HEK293 (cell line): ENCODE measurements around the gene FAM89A.

Source experiments
- EGR2 ChIP-seq: fragments of 450-650 bp; formaldehyde crosslinking; IDR thresholded peaks from 2 replicates; pipeline ENCODE4 v1.5.1; 2016; ENCODE audit warnings: low read depth, missing biosample characterization, missing genetic modification characterization
- GLIS1 ChIP-seq: fragments of 450-650 bp; formaldehyde crosslinking; IDR thresholded peaks from 2 replicates; pipeline ENCODE4 v1.5.1; 2016; ENCODE audit warnings: missing biosample characterization, missing genetic modification characterization
- GLIS2 ChIP-seq: fragments of 450-650 bp; formaldehyde crosslinking; IDR thresholded peaks from 2 replicates; pipeline ENCODE4 v1.5.1; 2016; ENCODE audit warnings: missing biosample characterization, missing genetic modification characterization
- MZF1 ChIP-seq: fragments of 450-650 bp; formaldehyde crosslinking; IDR thresholded peaks from 2 replicates; pipeline ENCODE4 v1.5.1; 2017; ENCODE audit warnings: missing biosample characterization, missing genetic modification characterization, borderline replicate concordance
- OVOL3 ChIP-seq: fragments of 450-650 bp; formaldehyde crosslinking; IDR thresholded peaks from 2 replicates; pipeline ENCODE4 v1.5.1; 2016; ENCODE audit warnings: missing biosample characterization, missing genetic modification characterization
- TCF7L2 ChIP-seq: IDR thresholded peaks from 2 replicates; pipeline ENCODE4 v1.6.1; 2011; ENCODE audit warnings: low read depth, mild to moderate bottlenecking, inconsistent platforms, low read length, moderate library complexity, borderline replicate concordance
- WT1 ChIP-seq: fragments of 450-650 bp; formaldehyde crosslinking; IDR thresholded peaks from 2 replicates; pipeline ENCODE4 v1.5.1; 2016; ENCODE audit warnings: missing biosample characterization, missing genetic modification characterization
- ZNF138 ChIP-seq: fragments of 450-650 bp; formaldehyde crosslinking; IDR thresholded peaks from 2 replicates; pipeline ENCODE4 v1.5.1; 2016; ENCODE audit warnings: missing biosample characterization, missing genetic modification characterization, borderline replicate concordance
- ZNF140 ChIP-seq: fragments of 450-650 bp; formaldehyde crosslinking; IDR thresholded peaks from 2 replicates; pipeline ENCODE4 v1.5.1; 2016; ENCODE audit warnings: missing biosample characterization, missing genetic modification characterization
- ZNF174 ChIP-seq: fragments of 450-650 bp; formaldehyde crosslinking; IDR thresholded peaks from 2 replicates; pipeline ENCODE4 v1.5.0; 2017; ENCODE audit warnings: missing biosample characterization, mild to moderate bottlenecking, missing genetic modification characterization
- ZNF184 ChIP-seq: fragments of 450-650 bp; IDR thresholded peaks from 2 replicates; pipeline ENCODE4 v1.5.1; 2018; ENCODE audit warnings: missing biosample characterization, mild to moderate bottlenecking, missing genetic modification characterization
- ZNF19 ChIP-seq: fragments of 450-650 bp; formaldehyde crosslinking; IDR thresholded peaks from 2 replicates; pipeline ENCODE4; 2016; ENCODE audit warnings: missing biosample characterization, missing genetic modification characterization, low read depth
- ZNF2 ChIP-seq: fragments of 450-650 bp; formaldehyde crosslinking; IDR thresholded peaks from 2 replicates; pipeline ENCODE4 v1.5.1; 2016; ENCODE audit warnings: missing biosample characterization, missing genetic modification characterization
- ZNF223 ChIP-seq: fragments of 450-650 bp; formaldehyde crosslinking; IDR thresholded peaks from 2 replicates; pipeline ENCODE4 v1.5.1; 2016; ENCODE audit warnings: missing biosample characterization, missing genetic modification characterization
- ZNF335 ChIP-seq: fragments of 450-650 bp; formaldehyde crosslinking; conservative IDR thresholded peaks from 2 replicates; pipeline ENCODE4 v1.5.1; 2016; ENCODE audit warnings: missing biosample characterization, missing genetic modification characterization
- ZNF391 ChIP-seq: fragments of 450-650 bp; formaldehyde crosslinking; IDR thresholded peaks from 2 replicates; pipeline ENCODE4 v1.5.1; 2016; ENCODE audit warnings: low read depth, missing biosample characterization, missing genetic modification characterization, borderline replicate concordance
- ZNF394 ChIP-seq: fragments of 450-650 bp; formaldehyde crosslinking; IDR thresholded peaks from 2 replicates; pipeline ENCODE4 v1.5.1; 2016; ENCODE audit warnings: missing biosample characterization, missing genetic modification characterization, mild to moderate bottlenecking, moderate library complexity, borderline replicate concordance
- ZNF423 ChIP-seq: fragments of 450-650 bp; formaldehyde crosslinking; IDR thresholded peaks from 2 replicates; pipeline ENCODE4 v1.5.1; 2016; ENCODE audit warnings: missing biosample characterization, missing genetic modification characterization
- ZNF514 ChIP-seq: fragments of 450-650 bp; formaldehyde crosslinking; IDR thresholded peaks from 2 replicates; pipeline ENCODE4 v1.5.1; 2016; ENCODE audit warnings: missing biosample characterization, missing genetic modification characterization
- ZNF521 ChIP-seq: fragments of 450-650 bp; formaldehyde crosslinking; IDR thresholded peaks from 2 replicates; pipeline ENCODE4 v1.5.1; 2017; ENCODE audit warnings: missing biosample characterization, mild to moderate bottlenecking, missing genetic modification characterization
- ZNF529 ChIP-seq: fragments of 450-650 bp; formaldehyde crosslinking; IDR thresholded peaks from 2 replicates; pipeline ENCODE4 v1.5.1; 2017; ENCODE audit warnings: missing genetic modification characterization, missing biosample characterization; ENCODE audit not compliant: insufficient replicate concordance
- ZNF621 ChIP-seq: fragments of 450-650 bp; formaldehyde crosslinking; IDR thresholded peaks from 2 replicates; pipeline ENCODE4 v1.5.1; 2017; ENCODE audit warnings: missing biosample characterization, missing genetic modification characterization
- ZNF629 ChIP-seq: fragments of 450-650 bp; formaldehyde crosslinking; IDR thresholded peaks from 2 replicates; pipeline ENCODE4 v1.5.1; 2017; ENCODE audit warnings: missing biosample characterization, missing genetic modification characterization
- ZNF76 ChIP-seq: fragments of 450-650 bp; formaldehyde crosslinking; IDR thresholded peaks from 2 replicates; pipeline ENCODE4; 2016; ENCODE audit warnings: low read depth, missing biosample characterization, missing genetic modification characterization, borderline replicate concordance
- TF ChIP-seq, protein P1 (sequence below): fragments of 450-650 bp; formaldehyde crosslinking; IDR thresholded peaks from 2 replicates; pipeline ENCODE4 v1.5.1; 2016; ENCODE audit warnings: missing biosample characterization, missing genetic modification characterization, borderline replicate concordance
- TF ChIP-seq, protein P2 (sequence below): fragments of 450-650 bp; formaldehyde crosslinking; IDR thresholded peaks from 2 replicates; pipeline ENCODE4 v1.5.1; 2016; ENCODE audit warnings: missing biosample characterization, missing genetic modification characterization
- TF ChIP-seq, protein P3 (sequence below): fragments of 450-650 bp; formaldehyde crosslinking; IDR thresholded peaks from 2 replicates; pipeline ENCODE4 v1.5.1; 2016; ENCODE audit warnings: missing biosample characterization, missing genetic modification characterization
- TF ChIP-seq, protein P4 (sequence below): fragments of 450-650 bp; formaldehyde crosslinking; IDR thresholded peaks from 2 replicates; pipeline ENCODE4 v1.5.1; 2016; ENCODE audit warnings: missing biosample characterization, missing genetic modification characterization

The FAM89A gene

DNA sequence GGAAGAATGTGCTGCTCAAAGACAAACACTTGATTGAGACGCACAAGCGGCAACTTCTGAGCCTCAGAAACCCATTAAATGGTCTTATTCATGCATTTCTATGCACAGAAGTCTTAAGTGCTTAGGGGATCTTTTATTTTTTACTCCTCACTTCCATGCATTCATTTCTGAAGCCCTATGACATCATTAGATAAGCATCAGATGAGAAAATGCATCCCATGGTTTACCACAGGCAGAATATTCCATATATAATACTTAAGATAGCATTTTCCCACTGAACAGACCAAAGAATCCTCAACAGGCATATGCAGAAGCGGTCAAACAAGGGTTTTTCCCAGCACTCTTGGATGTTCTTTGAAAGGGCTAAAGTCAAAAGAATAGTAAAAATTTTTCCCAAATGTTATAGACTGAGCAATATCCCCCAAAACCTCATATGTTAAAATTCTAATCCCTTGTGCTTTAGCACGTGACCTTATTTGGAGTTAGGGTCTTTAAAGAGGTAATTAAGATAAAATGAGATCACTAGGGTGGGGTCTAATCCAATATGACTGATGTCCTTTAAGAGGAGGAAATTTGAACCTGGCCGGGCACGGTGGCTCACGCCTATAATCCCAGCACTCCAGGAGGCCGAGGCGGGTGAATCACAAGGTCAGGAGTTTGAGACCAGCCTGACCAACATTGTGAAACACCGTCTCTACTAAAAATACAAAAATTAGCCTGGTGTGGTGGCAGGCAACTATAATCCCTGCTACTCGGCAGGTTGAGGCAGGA, 22.6 kb upstream of the FAM89A start (continued):
- TF ChIP-seq, protein P1, sequence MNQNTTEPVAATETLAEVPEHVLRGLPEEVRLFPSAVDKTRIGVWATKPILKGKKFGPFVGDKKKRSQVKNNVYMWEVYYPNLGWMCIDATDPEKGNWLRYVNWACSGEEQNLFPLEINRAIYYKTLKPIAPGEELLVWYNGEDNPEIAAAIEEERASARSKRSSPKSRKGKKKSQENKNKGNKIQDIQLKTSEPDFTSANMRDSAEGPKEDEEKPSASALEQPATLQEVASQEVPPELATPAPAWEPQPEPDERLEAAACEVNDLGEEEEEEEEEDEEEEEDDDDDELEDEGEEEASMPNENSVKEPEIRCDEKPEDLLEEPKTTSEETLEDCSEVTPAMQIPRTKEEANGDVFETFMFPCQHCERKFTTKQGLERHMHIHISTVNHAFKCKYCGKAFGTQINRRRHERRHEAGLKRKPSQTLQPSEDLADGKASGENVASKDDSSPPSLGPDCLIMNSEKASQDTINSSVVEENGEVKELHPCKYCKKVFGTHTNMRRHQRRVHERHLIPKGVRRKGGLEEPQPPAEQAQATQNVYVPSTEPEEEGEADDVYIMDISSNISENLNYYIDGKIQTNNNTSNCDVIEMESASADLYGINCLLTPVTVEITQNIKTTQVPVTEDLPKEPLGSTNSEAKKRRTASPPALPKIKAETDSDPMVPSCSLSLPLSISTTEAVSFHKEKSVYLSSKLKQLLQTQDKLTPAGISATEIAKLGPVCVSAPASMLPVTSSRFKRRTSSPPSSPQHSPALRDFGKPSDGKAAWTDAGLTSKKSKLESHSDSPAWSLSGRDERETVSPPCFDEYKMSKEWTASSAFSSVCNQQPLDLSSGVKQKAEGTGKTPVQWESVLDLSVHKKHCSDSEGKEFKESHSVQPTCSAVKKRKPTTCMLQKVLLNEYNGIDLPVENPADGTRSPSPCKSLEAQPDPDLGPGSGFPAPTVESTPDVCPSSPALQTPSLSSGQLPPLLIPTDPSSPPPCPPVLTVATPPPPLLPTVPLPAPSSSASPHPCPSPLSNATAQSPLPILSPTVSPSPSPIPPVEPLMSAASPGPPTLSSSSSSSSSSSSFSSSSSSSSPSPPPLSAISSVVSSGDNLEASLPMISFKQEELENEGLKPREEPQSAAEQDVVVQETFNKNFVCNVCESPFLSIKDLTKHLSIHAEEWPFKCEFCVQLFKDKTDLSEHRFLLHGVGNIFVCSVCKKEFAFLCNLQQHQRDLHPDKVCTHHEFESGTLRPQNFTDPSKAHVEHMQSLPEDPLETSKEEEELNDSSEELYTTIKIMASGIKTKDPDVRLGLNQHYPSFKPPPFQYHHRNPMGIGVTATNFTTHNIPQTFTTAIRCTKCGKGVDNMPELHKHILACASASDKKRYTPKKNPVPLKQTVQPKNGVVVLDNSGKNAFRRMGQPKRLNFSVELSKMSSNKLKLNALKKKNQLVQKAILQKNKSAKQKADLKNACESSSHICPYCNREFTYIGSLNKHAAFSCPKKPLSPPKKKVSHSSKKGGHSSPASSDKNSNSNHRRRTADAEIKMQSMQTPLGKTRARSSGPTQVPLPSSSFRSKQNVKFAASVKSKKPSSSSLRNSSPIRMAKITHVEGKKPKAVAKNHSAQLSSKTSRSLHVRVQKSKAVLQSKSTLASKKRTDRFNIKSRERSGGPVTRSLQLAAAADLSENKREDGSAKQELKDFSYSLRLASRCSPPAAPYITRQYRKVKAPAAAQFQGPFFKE (tag by site-specific recombination): no peak
- TF ChIP-seq ZNF521 (tag by site-specific recombination): no peak
- no peak for TF ChIP-seq ZNF223 (tag by site-specific recombination)
- no peak for TF ChIP-seq ZNF423 (tag by site-specific recombination)
- no peak for TF ChIP-seq WT1 (tag by site-specific recombination)
- TF ChIP-seq EGR2: no peak
- no peak for TF ChIP-seq ZNF19 (tag by site-specific recombination)
- TF ChIP-seq TCF7L2: peak; percentile 66; the same call in 1 of the 2 replicates
- no peak for TF ChIP-seq ZNF140 (tag by site-specific recombination)
- no peak for TF ChIP-seq MZF1 (tag by site-specific recombination)
- TF ChIP-seq, protein P2, sequence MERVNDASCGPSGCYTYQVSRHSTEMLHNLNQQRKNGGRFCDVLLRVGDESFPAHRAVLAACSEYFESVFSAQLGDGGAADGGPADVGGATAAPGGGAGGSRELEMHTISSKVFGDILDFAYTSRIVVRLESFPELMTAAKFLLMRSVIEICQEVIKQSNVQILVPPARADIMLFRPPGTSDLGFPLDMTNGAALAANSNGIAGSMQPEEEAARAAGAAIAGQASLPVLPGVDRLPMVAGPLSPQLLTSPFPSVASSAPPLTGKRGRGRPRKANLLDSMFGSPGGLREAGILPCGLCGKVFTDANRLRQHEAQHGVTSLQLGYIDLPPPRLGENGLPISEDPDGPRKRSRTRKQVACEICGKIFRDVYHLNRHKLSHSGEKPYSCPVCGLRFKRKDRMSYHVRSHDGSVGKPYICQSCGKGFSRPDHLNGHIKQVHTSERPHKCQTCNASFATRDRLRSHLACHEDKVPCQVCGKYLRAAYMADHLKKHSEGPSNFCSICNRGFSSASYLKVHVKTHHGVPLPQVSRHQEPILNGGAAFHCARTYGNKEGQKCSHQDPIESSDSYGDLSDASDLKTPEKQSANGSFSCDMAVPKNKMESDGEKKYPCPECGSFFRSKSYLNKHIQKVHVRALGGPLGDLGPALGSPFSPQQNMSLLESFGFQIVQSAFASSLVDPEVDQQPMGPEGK: no peak
- TF ChIP-seq ZNF2 (tag by site-specific recombination): no peak
- 0 out of 2 replicates have a peak, but pooled peaks have one; percentile 34 for TF ChIP-seq ZNF184
- no peak for TF ChIP-seq ZNF621 (tag by site-specific recombination)
- no peak for TF ChIP-seq ZNF529 (tag by site-specific recombination)
- TF ChIP-seq ZNF514: no peak
- TF ChIP-seq, protein P3, sequence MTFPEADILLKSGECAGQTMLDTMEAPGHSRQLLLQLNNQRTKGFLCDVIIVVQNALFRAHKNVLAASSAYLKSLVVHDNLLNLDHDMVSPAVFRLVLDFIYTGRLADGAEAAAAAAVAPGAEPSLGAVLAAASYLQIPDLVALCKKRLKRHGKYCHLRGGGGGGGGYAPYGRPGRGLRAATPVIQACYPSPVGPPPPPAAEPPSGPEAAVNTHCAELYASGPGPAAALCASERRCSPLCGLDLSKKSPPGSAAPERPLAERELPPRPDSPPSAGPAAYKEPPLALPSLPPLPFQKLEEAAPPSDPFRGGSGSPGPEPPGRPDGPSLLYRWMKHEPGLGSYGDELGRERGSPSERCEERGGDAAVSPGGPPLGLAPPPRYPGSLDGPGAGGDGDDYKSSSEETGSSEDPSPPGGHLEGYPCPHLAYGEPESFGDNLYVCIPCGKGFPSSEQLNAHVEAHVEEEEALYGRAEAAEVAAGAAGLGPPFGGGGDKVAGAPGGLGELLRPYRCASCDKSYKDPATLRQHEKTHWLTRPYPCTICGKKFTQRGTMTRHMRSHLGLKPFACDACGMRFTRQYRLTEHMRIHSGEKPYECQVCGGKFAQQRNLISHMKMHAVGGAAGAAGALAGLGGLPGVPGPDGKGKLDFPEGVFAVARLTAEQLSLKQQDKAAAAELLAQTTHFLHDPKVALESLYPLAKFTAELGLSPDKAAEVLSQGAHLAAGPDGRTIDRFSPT (tag by site-specific recombination): peak; percentile 79
- TF ChIP-seq ZNF138: no peak
- TF ChIP-seq GLIS1: no peak
- TF ChIP-seq ZNF391 (tag by site-specific recombination): no peak
- TF ChIP-seq ZNF76: no peak
- TF ChIP-seq OVOL3 (tag by site-specific recombination): no peak
- 0 out of 2 replicates have a peak, but pooled peaks have one; percentile 10 for TF ChIP-seq ZNF394 (tag by site-specific recombination)
- no peak for TF ChIP-seq ZNF174 (tag by site-specific recombination)
- peak; percentile 65 for TF ChIP-seq ZNF629 (tag by site-specific recombination)
- TF ChIP-seq, protein P4, sequence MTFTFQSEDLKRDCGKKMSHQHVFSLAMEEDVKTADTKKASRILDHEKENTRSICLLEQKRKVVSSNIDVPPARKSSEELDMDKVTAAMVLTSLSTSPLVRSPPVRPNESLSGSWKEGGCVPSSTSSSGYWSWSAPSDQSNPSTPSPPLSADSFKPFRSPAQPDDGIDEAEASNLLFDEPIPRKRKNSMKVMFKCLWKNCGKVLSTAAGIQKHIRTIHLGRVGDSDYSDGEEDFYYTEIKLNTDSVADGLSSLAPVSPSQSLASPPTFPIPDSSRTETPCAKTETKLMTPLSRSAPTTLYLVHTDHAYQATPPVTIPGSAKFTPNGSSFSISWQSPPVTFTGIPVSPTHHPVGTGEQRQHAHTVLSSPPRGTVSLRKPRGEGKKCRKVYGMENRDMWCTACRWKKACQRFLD (tag by site-specific recombination): no peak
- no peak for TF ChIP-seq ZNF335 (tag by site-specific recombination)
- no peak for TF ChIP-seq GLIS2
